ENCODE data around the gene PYY.

DNA sequence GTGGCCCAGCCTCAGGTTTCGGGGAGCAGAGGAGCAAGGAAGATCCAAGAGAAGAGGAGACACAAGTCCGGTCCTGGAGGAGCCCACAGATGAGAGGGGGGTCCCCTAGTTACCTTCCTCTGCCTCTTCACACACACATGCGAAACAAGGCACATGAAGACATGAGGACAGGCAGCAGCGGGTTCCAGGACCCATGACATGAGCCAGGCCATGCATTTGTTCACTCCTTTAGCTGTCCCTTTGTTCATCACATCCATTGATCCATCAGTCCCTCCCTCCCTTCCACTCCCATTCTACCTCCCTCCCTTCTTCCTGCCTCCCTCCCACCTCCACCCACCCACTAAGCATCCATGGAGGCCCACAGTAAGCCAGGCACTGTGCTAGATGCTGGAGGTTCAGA lies 20.8 kb downstream of the PYY start:
- TF ChIP-seq, protein P1, sequence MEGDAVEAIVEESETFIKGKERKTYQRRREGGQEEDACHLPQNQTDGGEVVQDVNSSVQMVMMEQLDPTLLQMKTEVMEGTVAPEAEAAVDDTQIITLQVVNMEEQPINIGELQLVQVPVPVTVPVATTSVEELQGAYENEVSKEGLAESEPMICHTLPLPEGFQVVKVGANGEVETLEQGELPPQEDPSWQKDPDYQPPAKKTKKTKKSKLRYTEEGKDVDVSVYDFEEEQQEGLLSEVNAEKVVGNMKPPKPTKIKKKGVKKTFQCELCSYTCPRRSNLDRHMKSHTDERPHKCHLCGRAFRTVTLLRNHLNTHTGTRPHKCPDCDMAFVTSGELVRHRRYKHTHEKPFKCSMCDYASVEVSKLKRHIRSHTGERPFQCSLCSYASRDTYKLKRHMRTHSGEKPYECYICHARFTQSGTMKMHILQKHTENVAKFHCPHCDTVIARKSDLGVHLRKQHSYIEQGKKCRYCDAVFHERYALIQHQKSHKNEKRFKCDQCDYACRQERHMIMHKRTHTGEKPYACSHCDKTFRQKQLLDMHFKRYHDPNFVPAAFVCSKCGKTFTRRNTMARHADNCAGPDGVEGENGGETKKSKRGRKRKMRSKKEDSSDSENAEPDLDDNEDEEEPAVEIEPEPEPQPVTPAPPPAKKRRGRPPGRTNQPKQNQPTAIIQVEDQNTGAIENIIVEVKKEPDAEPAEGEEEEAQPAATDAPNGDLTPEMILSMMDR (IDR thresholded peaks at IDR 0.05) = no peak
- no peak for TF ChIP-seq EZH2 (IDR thresholded peaks at IDR 0.05)

All from neural progenitor cell (in vitro differentiated cells).